ENCODE measurements around the gene OR2AT4. TPM values are rescaled to one million over a fixed set of nuclear protein-coding genes. Genes with fewer than 3 reads are reported as not detected.
"Not testable (repeated sequence)": the region's sequence is repeated elsewhere in the genome, so short reads cannot be mapped to it uniquely, and the experiment has no call there.

Gene OR2AT4
- total and polyA plus RNA-seq, 2 of the 8 experiments (the other 6 are each of a cell fraction or from before 2014, with no cell fraction given), result not detected

- H3K4me1 ChIP-seq (replicated peaks in 1 of 4; ENCODE audit: control insufficient read depth in 3 of 4, insufficient read depth in 4 of 4, low read length in 3 of 4); H3K27me3 ChIP-seq (replicated peaks in 1 of 4; ENCODE audit: control insufficient read depth in 3 of 4, extremely low read depth in 1 of 4, insufficient read depth in 3 of 4, low read length in 3 of 4); H2BK15ac ChIP-seq (ENCODE audit: low read length); H3K4ac ChIP-seq (replicated peaks; ENCODE audit: insufficient read length, low read depth, low read length); H3K27ac ChIP-seq (ENCODE audit: low read depth, low read length); FAIRE-seq; H2BK120ac ChIP-seq (replicated peaks; ENCODE audit: low read depth, low read length); DNase-seq (ENCODE audit: low read depth in 1 of 2, low spot score in 2 of 2); H3K4me3 ChIP-seq (ENCODE audit: extremely low read depth in 1 of 4, insufficient read depth in 2 of 4, low read depth in 3 of 4, low read length in 4 of 4); H2AFZ ChIP-seq (ENCODE audit: low read length); H4K91ac ChIP-seq (replicated peaks; ENCODE audit: insufficient read length, low read length); H2BK5ac ChIP-seq (ENCODE audit: low read depth, low read length); H3K18ac ChIP-seq (ENCODE audit: extremely low read depth, low read length); H3K79me2 ChIP-seq (ENCODE audit: control insufficient read depth in 1 of 2, insufficient read depth in 2 of 2, low read length in 2 of 2); H3K79me1 ChIP-seq (ENCODE audit: low read depth, low read length); H3K9ac ChIP-seq (replicated peaks in 1 of 4; ENCODE audit: extremely low read depth in 1 of 4, low read depth in 3 of 4, low read length in 3 of 4); H3K36me3 ChIP-seq (ENCODE audit: control insufficient read depth in 2 of 4, insufficient read depth in 4 of 4, low read length in 3 of 4); H3K23ac ChIP-seq (ENCODE audit: insufficient read length); H4K8ac ChIP-seq (ENCODE audit: extremely low read depth, insufficient read depth, low read length); POLR2A ChIA-PET (ENCODE audit: partially characterized antibody); H4K5ac ChIP-seq (ENCODE audit: insufficient read length, low read depth, low read length); H4K20me1 ChIP-seq (replicated peaks in 1 of 2; ENCODE audit: control insufficient read depth in 1 of 2, insufficient read depth in 2 of 2, low read length in 2 of 2); H3K4me2 ChIP-seq (ENCODE audit: insufficient read depth in 1 of 2, low read depth in 2 of 2, low read length in 2 of 2); H3K23me2 ChIP-seq (ENCODE audit: low read depth, low read length); H3K14ac ChIP-seq (ENCODE audit: insufficient read length); H3K56ac ChIP-seq (replicated peaks; ENCODE audit: insufficient read length, low read depth, low read length); H2BK12ac ChIP-seq (ENCODE audit: low read depth, low read length); H2BK20ac ChIP-seq (ENCODE audit: low read length); H2AK5ac ChIP-seq (ENCODE audit: low read depth, low read length): not testable (repeated sequence)
- peaks cover 4 to 12% of the 10 kb centered on the region in 2 experiments for H3K9me3 ChIP-seq (ENCODE audit: insufficient read depth in 2 of 2, low read depth in 1 of 2, low read length in 1 of 2)
- CTCF ChIA-PET (ENCODE audit: partially characterized antibody), result interaction anchor here (0.7 to 1.1 kb wide), 3 partner anchors 48 to 111 kb away, joined by 3 to 4 read pairs (median 3); no protein-coding TSS in a partner anchor
Measured at GRCh38 chr11:75094382-75094781, 2.3 kb downstream of the OR2AT4 start.
